Measurements from ENCODE around the gene RAB8B.

DNA sequence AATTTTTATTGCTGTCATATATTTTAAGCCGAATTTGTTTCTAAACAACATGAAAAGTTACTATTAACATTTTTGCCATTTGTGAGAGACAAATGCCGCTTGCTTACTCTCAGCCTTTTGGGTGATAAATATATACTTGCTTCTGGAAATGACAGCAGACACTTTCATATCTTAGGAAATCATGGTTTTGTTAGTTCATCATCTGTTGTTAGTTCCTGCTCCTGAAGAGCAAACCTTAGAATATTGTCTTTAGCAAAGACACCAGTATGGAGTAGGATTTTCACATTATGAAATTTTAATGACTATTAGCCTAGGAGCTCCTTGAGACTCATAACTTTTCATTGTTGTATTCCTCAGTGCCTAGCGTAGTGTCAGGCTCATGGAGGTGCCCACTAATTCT is 36.0 kb downstream of the RAB8B start:
- TF ChIP-seq, protein P1, sequence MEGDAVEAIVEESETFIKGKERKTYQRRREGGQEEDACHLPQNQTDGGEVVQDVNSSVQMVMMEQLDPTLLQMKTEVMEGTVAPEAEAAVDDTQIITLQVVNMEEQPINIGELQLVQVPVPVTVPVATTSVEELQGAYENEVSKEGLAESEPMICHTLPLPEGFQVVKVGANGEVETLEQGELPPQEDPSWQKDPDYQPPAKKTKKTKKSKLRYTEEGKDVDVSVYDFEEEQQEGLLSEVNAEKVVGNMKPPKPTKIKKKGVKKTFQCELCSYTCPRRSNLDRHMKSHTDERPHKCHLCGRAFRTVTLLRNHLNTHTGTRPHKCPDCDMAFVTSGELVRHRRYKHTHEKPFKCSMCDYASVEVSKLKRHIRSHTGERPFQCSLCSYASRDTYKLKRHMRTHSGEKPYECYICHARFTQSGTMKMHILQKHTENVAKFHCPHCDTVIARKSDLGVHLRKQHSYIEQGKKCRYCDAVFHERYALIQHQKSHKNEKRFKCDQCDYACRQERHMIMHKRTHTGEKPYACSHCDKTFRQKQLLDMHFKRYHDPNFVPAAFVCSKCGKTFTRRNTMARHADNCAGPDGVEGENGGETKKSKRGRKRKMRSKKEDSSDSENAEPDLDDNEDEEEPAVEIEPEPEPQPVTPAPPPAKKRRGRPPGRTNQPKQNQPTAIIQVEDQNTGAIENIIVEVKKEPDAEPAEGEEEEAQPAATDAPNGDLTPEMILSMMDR (IDR thresholded peaks at IDR 0.05; ENCODE audit: low read length), result no peak
- TF ChIP-seq EZH2 (optimal IDR thresholded peaks at IDR 0.05; ENCODE audit: low read depth, low read length), result no peak

All from MM.1S (cell line).